ENCODE measurements around the gene GBGT1. TPM values are rescaled to one million over a fixed set of nuclear protein-coding genes. Genes with fewer than 3 reads are reported as not detected.

The GBGT1 gene
- total and polyA plus RNA-seq, 2 donors (not counting 3 experiments of a cell fraction or from before 2014, with no cell fraction given): 35.6 to 56.3 TPM

DNA sequence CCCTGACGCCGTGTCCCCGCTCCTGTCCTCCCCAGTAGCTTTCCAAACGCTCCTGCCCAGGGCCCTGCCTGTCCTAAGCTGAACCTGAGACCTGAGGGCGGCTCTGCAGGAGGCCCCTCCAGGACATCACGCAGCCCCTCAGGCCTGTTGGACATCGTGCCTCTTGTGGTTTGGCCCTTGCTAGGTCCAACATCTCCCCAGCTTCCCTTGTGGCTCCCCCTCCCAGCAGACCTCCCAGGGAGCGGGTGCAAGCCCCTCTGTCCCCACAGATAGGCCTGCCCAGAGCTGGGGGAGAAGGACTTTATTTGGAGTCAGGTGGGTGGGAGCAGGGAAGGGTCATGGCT lies 41.3 kb upstream of the GBGT1 start:
- ChIA-PET POLR2A (no interaction called here), CTCF (no interaction called here)
- no peak for FAIRE-seq

More for the DNA sequence above, 41.3 kb upstream of the GBGT1 start:
- no peaks in the 10 kb centered on the region for H3K4me1 ChIP-seq (ENCODE audit: control insufficient read depth, extremely low read depth, insufficient read depth, low read length)
- no peaks in the 10 kb centered on the region for H3K9me3 ChIP-seq (replicated peaks; ENCODE audit: control insufficient read depth, insufficient read depth, low read length)
- H3K9ac ChIP-seq (replicated peaks; ENCODE audit: extremely low read depth, insufficient read depth, low read length): no peak overlapping the region
- H3K36me3 ChIP-seq (ENCODE audit: control insufficient read depth in 2 of 2, extremely low read depth in 1 of 2, insufficient read depth in 2 of 2, low read length in 2 of 2): no peaks in the 10 kb centered on the region
- no peak overlapping the region for H3K27ac ChIP-seq (ENCODE audit: insufficient read depth, low read depth, low read length)
- H3K4me2 ChIP-seq (ENCODE audit: insufficient read depth, low read length): no peak overlapping the region
- intact Hi-C loops (cut with micrococcal nuclease) (no loop called here), dilution Hi-C loops (cut with MboI; ENCODE audit: extremely low pct_ligation_motif_present, low sequenced_read_pairs) (no loop called here)
- H2AFZ ChIP-seq (ENCODE audit: low read depth, low read length): no peak overlapping the region
- no peaks in the 10 kb centered on the region for H3K79me2 ChIP-seq (ENCODE audit: control insufficient read depth, insufficient read depth, low read length)
- BruUV-seq (replicated peaks): no TSS peak
- no peaks in the 10 kb centered on the region for H4K20me1 ChIP-seq (replicated peaks; ENCODE audit: control insufficient read depth, extremely low read depth, insufficient read depth, low read length)
- no peaks in the 10 kb centered on the region for H3K9me1 ChIP-seq (replicated peaks; ENCODE audit: control insufficient read depth, extremely low read depth, insufficient read depth, low read length)
- no peak for TF ChIP-seq JUN (IDR thresholded peaks at IDR 0.05; ENCODE audit: borderline replicate concordance, insufficient read depth, insufficient read length, low read depth)
- TF ChIP-seq FOS (IDR thresholded peaks at IDR 0.05; ENCODE audit: borderline replicate concordance, insufficient read depth, low read length): no peak
- no peak for TF ChIP-seq POLR2A (IDR thresholded peaks at IDR 0.05; ENCODE audit: low read depth, low read length)
- no peak for TF ChIP-seq MAX (IDR thresholded peaks at IDR 0.05; ENCODE audit: insufficient read depth, insufficient read length)
- no peak for TF ChIP-seq MYC (IDR thresholded peaks at IDR 0.05; ENCODE audit: low read depth, low read length)
- TF ChIP-seq POLR2AphosphoS5 (IDR thresholded peaks at IDR 0.05; ENCODE audit: insufficient read depth, low read depth, low read length): no peak
- TF ChIP-seq, protein P1, sequence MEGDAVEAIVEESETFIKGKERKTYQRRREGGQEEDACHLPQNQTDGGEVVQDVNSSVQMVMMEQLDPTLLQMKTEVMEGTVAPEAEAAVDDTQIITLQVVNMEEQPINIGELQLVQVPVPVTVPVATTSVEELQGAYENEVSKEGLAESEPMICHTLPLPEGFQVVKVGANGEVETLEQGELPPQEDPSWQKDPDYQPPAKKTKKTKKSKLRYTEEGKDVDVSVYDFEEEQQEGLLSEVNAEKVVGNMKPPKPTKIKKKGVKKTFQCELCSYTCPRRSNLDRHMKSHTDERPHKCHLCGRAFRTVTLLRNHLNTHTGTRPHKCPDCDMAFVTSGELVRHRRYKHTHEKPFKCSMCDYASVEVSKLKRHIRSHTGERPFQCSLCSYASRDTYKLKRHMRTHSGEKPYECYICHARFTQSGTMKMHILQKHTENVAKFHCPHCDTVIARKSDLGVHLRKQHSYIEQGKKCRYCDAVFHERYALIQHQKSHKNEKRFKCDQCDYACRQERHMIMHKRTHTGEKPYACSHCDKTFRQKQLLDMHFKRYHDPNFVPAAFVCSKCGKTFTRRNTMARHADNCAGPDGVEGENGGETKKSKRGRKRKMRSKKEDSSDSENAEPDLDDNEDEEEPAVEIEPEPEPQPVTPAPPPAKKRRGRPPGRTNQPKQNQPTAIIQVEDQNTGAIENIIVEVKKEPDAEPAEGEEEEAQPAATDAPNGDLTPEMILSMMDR (IDR thresholded peaks at IDR 0.05; ENCODE audit: extremely low read depth in 1 of 2, insufficient read depth in 1 of 2, low read depth in 1 of 2, low read length in 2 of 2): no peak
- TF ChIP-seq EZH2 (IDR thresholded peaks at IDR 0.05; ENCODE audit: borderline replicate concordance, low read depth, low read length, severe bottlenecking): no peak
- no peak for TF ChIP-seq GATA2 (IDR thresholded peaks at IDR 0.05; ENCODE audit: insufficient read depth, insufficient read length, low read depth, low read length)
- H3K4me3 ChIP-seq (replicated peaks in 1 of 3; ENCODE audit: insufficient read depth in 1 of 3, low read depth in 1 of 3, low read length in 3 of 3): no peak overlapping the region
- DNase-seq (ENCODE audit: low read depth, low spot score): no peak
- H3K27me3 ChIP-seq (ENCODE audit: control insufficient read depth in 2 of 2, insufficient read depth in 2 of 2, low read length in 2 of 2): peaks cover 0 to 4% of the 10 kb centered on the region in 2 experiments

Measured in endothelial cell of umbilical vein (primary cell).